ENCODE measurements around the gene KRT8. TPM values are rescaled to one million over a fixed set of nuclear protein-coding genes. Genes with fewer than 3 reads are reported as not detected.

KRT8 gene
- total RNA-seq, 1 experiment from 2014 or later: 179 TPM

DNA sequence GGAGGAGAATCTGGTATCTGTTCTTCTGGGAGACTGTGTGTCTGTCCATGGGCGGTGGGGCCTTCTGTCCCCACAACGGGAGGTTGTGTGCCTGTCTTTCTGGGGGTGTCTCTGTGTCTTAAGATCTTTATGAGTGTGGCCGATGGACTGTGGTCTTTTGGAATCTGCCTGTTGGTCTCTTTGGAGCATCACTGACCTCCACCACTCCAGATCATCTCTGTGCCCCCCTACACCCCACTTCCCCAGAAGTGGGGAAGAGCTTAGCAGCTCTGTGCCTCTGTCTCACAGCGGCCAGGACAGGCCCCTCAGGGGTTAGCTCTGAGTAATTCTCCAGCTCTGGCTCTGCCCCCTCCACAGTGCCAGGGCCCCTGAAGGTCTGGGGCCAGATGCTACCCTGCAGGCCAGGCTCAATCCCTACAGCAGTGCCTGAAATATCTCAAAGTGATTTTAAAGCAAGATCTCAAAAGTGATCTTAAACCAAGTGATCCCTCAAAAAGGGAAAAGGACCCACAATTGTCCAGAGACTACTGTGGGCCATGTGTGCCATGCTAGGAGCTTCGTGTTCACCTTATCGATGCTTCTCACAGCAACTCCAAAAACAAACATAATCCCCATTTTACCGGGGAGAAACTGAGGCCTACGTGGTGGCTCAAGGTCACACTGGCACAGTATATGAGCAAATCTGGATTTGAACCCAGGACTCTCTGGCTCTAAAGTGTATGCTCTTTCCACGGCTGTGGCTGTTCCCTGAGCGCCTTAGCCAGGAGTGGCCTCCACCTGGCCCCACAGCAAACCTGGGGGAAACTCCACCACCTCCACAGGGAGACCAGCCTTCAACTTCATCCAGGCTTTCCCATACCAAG is 30.1 kb downstream of the KRT8 start:
- DNase-seq (ENCODE audit: unreplicated experiment): peak; percentile 50
- peaks cover 6% of the 10 kb centered on the region for H3K36me3 Mint-ChIP-seq (ENCODE audit: insufficient read depth, unreplicated experiment)
- peak overlapping the region; percentile 95 for H3K27ac Mint-ChIP-seq (ENCODE audit: low read depth, unreplicated experiment)
- TF ChIP-seq, protein P1, sequence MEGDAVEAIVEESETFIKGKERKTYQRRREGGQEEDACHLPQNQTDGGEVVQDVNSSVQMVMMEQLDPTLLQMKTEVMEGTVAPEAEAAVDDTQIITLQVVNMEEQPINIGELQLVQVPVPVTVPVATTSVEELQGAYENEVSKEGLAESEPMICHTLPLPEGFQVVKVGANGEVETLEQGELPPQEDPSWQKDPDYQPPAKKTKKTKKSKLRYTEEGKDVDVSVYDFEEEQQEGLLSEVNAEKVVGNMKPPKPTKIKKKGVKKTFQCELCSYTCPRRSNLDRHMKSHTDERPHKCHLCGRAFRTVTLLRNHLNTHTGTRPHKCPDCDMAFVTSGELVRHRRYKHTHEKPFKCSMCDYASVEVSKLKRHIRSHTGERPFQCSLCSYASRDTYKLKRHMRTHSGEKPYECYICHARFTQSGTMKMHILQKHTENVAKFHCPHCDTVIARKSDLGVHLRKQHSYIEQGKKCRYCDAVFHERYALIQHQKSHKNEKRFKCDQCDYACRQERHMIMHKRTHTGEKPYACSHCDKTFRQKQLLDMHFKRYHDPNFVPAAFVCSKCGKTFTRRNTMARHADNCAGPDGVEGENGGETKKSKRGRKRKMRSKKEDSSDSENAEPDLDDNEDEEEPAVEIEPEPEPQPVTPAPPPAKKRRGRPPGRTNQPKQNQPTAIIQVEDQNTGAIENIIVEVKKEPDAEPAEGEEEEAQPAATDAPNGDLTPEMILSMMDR (IDR thresholded peaks at IDR 0.05; ENCODE audit: unreplicated experiment): no peak
- POLR2A ChIA-PET: interaction anchor here (0.6 to 17.0 kb wide), 19 partner anchors 14 to 742 kb away, joined by 3 to 675 read pairs (median 5); partner anchors contain the start of genes EIF4B, KRT5 and KRT6A
- H3K4me3 Mint-ChIP-seq (ENCODE audit: unreplicated experiment): peak overlapping the region; percentile 55
- intact Hi-C loops (cut with micrococcal nuclease): loop anchor here (5.0 to 10.0 kb wide), 2 partner anchors 548 to 660 kb away; no protein-coding TSS in a partner anchor
- no peaks in the 10 kb centered on the region for H3K9me3 Mint-ChIP-seq (ENCODE audit: unreplicated experiment)
- CTCF ChIA-PET: interaction anchor here (0.6 to 16.4 kb wide), 10 partner anchors 10 to 726 kb away, joined by 3 to 366 read pairs (median 16); partner anchors contain the start of genes KRT5 and KRT85
- H3K4me1 Mint-ChIP-seq (ENCODE audit: insufficient read depth, unreplicated experiment): peaks cover 91% of the 10 kb centered on the region
- TSS peak; percentile 81 for BruUV-seq (replicated peaks)
- no peaks in the 10 kb centered on the region for H3K27me3 Mint-ChIP-seq (ENCODE audit: insufficient read depth, unreplicated experiment)

DNA sequence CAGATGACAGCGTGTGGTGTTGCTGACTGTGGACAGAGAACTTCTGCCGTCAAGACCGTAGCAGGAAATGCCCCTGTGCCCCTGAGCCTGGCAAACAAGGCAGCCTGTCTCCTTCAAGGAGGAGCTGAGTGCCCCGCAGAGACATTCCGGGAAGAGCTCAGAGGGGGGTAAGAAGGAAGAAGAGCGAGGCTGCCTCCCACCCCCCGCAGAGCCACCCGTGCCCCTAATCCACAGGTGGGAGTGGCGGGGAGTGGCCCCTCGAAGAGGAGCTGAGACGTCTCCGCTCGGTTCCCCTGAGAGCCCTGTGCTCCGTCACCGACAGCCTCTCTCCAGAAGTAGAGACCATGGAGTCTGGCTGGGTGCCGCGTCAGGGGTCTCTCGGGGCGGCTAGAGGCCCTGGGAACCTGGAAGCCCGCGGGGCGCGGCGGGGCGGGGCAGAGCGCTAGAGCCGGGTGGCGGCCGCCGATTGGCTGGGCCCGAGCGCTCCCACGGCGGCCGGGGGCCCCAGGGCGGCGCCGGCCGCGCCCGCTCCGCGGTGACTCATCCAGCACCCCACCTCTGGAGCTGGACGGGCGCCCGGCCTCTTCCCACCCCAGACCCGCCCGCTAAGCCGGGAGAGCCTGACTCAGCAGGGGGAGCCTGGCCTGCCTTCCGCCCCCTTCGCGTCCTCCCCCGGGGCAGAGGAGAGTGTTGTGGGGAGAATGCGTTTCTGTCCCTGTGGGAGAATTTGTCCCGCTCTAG is 30.9 kb downstream of the KRT8 start:
- peak overlapping the region; percentile 55 for H3K4me3 Mint-ChIP-seq (ENCODE audit: unreplicated experiment)
- ChIA-PET CTCF (interaction anchor here (0.5 to 16.4 kb wide), 14 partner anchors 11 to 735 kb away, joined by 3 to 366 read pairs (median 7); partner anchors contain the start of genes KRT5 and KRT85), POLR2A (interaction anchor here (0.6 to 17.0 kb wide), 20 partner anchors 9 to 741 kb away, joined by 3 to 675 read pairs (median 4); partner anchors contain the start of genes EIF4B, KRT5 and KRT6A)
- TF ChIP-seq, protein P1 (IDR thresholded peaks at IDR 0.05; ENCODE audit: unreplicated experiment): no peak
- intact Hi-C loops (cut with micrococcal nuclease): loop anchor here (5.0 to 10.0 kb wide), 2 partner anchors 547 to 659 kb away; no protein-coding TSS in a partner anchor
- BruUV-seq (replicated peaks): no TSS peak
- peaks cover 87% of the 10 kb centered on the region for H3K4me1 Mint-ChIP-seq (ENCODE audit: insufficient read depth, unreplicated experiment)
- peak; percentile 98 for DNase-seq (ENCODE audit: unreplicated experiment)
- H3K27ac Mint-ChIP-seq (ENCODE audit: low read depth, unreplicated experiment): peak overlapping the region; percentile 95
- peaks cover 6% of the 10 kb centered on the region for H3K36me3 Mint-ChIP-seq (ENCODE audit: insufficient read depth, unreplicated experiment)
- no peaks in the 10 kb centered on the region for H3K27me3 Mint-ChIP-seq (ENCODE audit: insufficient read depth, unreplicated experiment)
- H3K9me3 Mint-ChIP-seq (ENCODE audit: unreplicated experiment): no peaks in the 10 kb centered on the region

DNA sequence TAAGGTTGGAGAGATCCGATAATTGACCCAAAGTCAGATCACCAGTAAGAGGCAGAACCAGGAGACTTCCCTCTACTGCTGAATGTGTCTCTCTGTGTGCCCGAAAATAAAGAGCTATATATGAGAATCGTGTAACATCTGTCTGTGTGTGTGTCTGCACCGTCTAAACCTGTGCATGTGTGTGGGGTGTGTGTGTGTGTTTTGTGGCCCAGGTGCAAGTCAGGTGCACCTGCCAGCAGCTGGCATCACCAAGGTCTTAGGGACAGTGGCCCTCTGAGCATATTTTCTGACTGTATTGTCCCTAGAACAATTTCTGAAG is 31.4 kb downstream of the KRT8 start:
- peaks cover 6% of the 10 kb centered on the region for H3K36me3 Mint-ChIP-seq (ENCODE audit: insufficient read depth, unreplicated experiment)
- TF ChIP-seq, protein P1 (IDR thresholded peaks at IDR 0.05; ENCODE audit: unreplicated experiment): no peak
- no peaks in the 10 kb centered on the region for H3K27me3 Mint-ChIP-seq (ENCODE audit: insufficient read depth, unreplicated experiment)
- ChIA-PET CTCF (interaction anchor here (0.9 to 16.4 kb wide), 13 partner anchors 12 to 735 kb away, joined by 3 to 366 read pairs (median 7); partner anchors contain the start of genes KRT5 and KRT85), POLR2A (interaction anchor here (0.6 to 17.0 kb wide), 14 partner anchors 8 to 725 kb away, joined by 3 to 675 read pairs (median 8); partner anchors contain the start of genes EIF4B, KRT5 and KRT6A)
- H3K4me1 Mint-ChIP-seq (ENCODE audit: insufficient read depth, unreplicated experiment): peaks cover 87% of the 10 kb centered on the region
- no peaks in the 10 kb centered on the region for H3K9me3 Mint-ChIP-seq (ENCODE audit: unreplicated experiment)
- TSS peak; percentile 91 for BruUV-seq (replicated peaks)
- peak overlapping the region; percentile 55 for H3K4me3 Mint-ChIP-seq (ENCODE audit: unreplicated experiment)
- DNase-seq (ENCODE audit: unreplicated experiment): no peak
- H3K27ac Mint-ChIP-seq (ENCODE audit: low read depth, unreplicated experiment): peak overlapping the region; percentile 95
- intact Hi-C loops (cut with micrococcal nuclease): loop anchor here (5.0 to 10.0 kb wide), 2 partner anchors 546 to 659 kb away; no protein-coding TSS in a partner anchor
